WI38 (cell line): ENCODE data around the gene FNDC3B.

Experiments
- H3K4me3 ChIP-seq: 2 replicates; pipeline ENCODE4 v1.5.1; 2011; ENCODE audit warnings: low read depth, mild to moderate bottlenecking, control low read depth, low read length
- CTCF ChIP-seq: IDR thresholded peaks from 2 replicates; pipeline ENCODE4 v1.5.1; 2012; ENCODE audit warnings: low read depth, mild to moderate bottlenecking, control low read depth, low read length

Gene FNDC3B

DNA sequence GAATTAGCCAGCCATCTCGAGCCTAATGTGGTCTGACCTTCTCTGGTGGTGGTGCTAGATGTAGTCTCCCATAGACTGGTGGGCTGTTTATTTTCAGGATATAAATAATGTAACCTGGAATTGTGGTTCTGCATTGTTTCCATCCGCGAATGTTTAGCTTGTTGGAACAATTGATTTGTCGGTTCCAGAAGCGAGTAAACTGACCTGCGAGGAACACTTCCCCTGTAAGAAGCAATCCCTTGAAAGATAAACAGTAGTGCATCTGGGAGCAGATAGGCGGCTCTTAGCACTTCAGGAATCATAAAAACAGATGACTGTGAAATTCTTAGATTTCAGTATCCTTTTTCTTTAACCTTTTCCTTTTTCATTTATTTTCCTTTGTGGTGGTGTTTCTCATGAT, 251.1 kb downstream of the FNDC3B start:
- no peak overlapping the region for H3K4me3 ChIP-seq
- TF ChIP-seq CTCF = no peak

GRCh38 chr3:172291650-172292049, 252.3 kb downstream of the FNDC3B start:
- no peak for TF ChIP-seq CTCF
- no peak overlapping the region for H3K4me3 ChIP-seq

DNA sequence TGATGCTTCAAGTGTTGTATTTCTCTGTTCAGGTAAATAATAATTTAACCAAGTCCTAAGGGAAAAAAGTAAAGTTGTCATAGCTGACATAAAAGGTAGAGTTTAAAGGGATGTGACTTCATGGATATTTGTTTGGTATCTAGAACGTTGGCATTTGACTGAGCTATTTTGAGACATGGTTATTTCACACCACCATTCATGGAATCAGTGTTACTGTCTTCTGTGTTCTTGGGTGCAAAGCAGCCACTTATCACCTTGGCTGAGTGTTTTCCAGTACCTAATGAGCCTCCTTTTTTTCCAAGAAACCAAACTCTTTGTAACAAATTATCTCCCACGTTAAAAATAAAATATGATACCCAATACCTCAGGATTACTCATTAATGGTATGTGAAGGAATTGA, 253.0 kb downstream of the FNDC3B start:
- H3K4me3 ChIP-seq = no peak overlapping the region
- no peak for TF ChIP-seq CTCF

DNA sequence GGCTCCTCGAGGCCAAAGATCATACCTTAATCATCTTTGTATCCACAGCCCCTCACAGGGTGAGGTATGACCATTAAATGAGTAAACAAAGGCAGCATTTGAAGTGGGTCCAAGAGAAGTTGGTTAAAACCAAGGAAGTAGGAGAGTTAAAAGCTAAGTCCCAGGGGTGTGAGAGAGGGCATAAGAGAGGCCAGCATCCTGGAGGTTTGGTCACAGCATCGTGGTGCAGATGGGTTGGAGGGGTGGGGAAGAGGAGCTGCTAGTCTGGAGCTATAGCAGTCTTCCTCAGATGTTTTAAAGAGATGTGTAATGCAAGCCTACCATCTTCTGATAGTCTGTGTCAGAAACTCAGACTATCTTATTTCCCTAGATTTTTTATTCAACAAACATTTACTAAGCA, 253.7 kb downstream of the FNDC3B start:
- no peak for TF ChIP-seq CTCF
- no peak overlapping the region for H3K4me3 ChIP-seq

GRCh38 chr3:172294223-172294806, 254.9 kb downstream of the FNDC3B start:
- TF ChIP-seq CTCF = no peak
- no peak overlapping the region for H3K4me3 ChIP-seq

- TF ChIP-seq CTCF = no peak
- H3K4me3 ChIP-seq = no peak overlapping the region
Observed at GRCh38 chr3:172296248-172296974, 257.0 kb downstream of the FNDC3B start.

GRCh38 chr3:172296975-172297332, 257.6 kb downstream of the FNDC3B start:
- TF ChIP-seq CTCF = no peak
- no peak overlapping the region for H3K4me3 ChIP-seq
